GM12878 (cell line): ENCODE results near the gene GHITM.
"Not testable (repeated sequence)": the region's sequence is repeated elsewhere in the genome, so short reads cannot be mapped to it uniquely, and the experiment has no call there.

Source experiments
- CTCF ChIP-seq, 3 experiments: IDR thresholded peaks in 2 of 3; conservative IDR thresholded peaks in 1 of 3; 2 replicates each; pipeline ENCODE4 v1.5.1; 2011; ENCODE audit warnings: low read depth in 3 of 3, low read length in 3 of 3, mild to moderate bottlenecking in 3 of 3, control low read depth in 2 of 3, moderate library complexity in 2 of 3, inconsistent platforms in 1 of 3, mixed read lengths in 1 of 3; ENCODE audit not compliant: control insufficient read depth in 2 of 3, insufficient read depth in 1 of 3; ENCODE audit errors: extremely low read depth in 1 of 3
- NFXL1 ChIP-seq: fragments of 450-650 bp; IDR thresholded peaks from 2 replicates; pipeline ENCODE4 v1.6.1; 2017; ENCODE audit warnings: antibody characterized with exemption, mild to moderate bottlenecking, borderline replicate concordance
- SIN3A ChIP-seq: IDR thresholded peaks from 2 replicates; pipeline ENCODE4 v1.6.1; 2012; ENCODE audit warnings: low read depth, low read length, improper control_type of control experiment
- YBX1 ChIP-seq: fragments of 450-650 bp; IDR thresholded peaks from 2 replicates; pipeline ENCODE4 v1.6.1; 2016; ENCODE audit warnings: antibody characterized with exemption

GRCh38 chr10:84180386-84180785 is 41.1 kb downstream of the GHITM start:
- not testable (repeated sequence) for TF ChIP-seq CTCF (IDR thresholded peaks at IDR 0.05 in 2 of 3, conservative IDR thresholded peaks at IDR 0.05 in 1 of 3; ENCODE audit: control insufficient read depth in 2 of 3, extremely low read depth in 1 of 3, insufficient read depth in 1 of 3, low read depth in 3 of 3, low read length in 3 of 3); YBX1; SIN3A; NFXL1
